Ovary (tissue), 3 donors: ENCODE data around the gene CNTN5.

Experiments used
- CTCF ChIP-seq, 3 donors: fragments of 450-650 bp in 2 of 3; fragments of 200-600 bp in 1 of 3; IDR thresholded peaks; one replicate each; pipeline versions ENCODE4 v1.5.1 to v1.8.0; 2016 to 2022; ENCODE audit warnings: antibody characterized with exemption in 3 of 3, mild to moderate bottlenecking in 1 of 3
- EP300 ChIP-seq: sonication (generic); formaldehyde crosslinking; IDR thresholded peaks from one replicate; pipeline ENCODE4 v1.6.1; 2017; ENCODE audit warnings: antibody characterized with exemption
- POLR2A ChIP-seq: fragments of 450-650 bp; IDR thresholded peaks from one replicate; pipeline ENCODE4 v1.6.1; 2017; ENCODE audit warnings: antibody characterized with exemption, mild to moderate bottlenecking, moderate library complexity
- donor health status: DM: no; HTN: no; CAD: no.

- TF ChIP-seq POLR2A (no peak), CTCF (IDR thresholded peaks at IDR 0.05) (no peak), EP300 (no peak)
Measured at GRCh38 chr11:100229086-100229485, 1208.3 kb downstream of the CNTN5 start.
